ENCODE data around the gene ADPRH.

ADPRH gene

GRCh38 chr3:119579366-119580066 lies at the start of gene ADPRH:
Gene ADPRH (plus strand): TSS chr3:119579492. CDS start chr3:119582170, 2,678 bp downstream.
- TF ChIP-seq L3MBTL2 (conservative IDR thresholded peaks at IDR 0.05) (peak; percentile 73), LEF1 (IDR thresholded peaks at IDR 0.05; ENCODE audit: borderline replicate concordance) (no peak)
- DNase-seq (ENCODE audit: extremely low spot score) = peak; percentile 49
- POLR2A ChIA-PET = no interaction called here
- CTCF ChIA-PET = no interaction called here

- no peak for DNase-seq (ENCODE audit: extremely low spot score)
- ChIA-PET CTCF (no interaction called here), POLR2A (no interaction called here)
- TF ChIP-seq ZNF384 (IDR thresholded peaks at IDR 0.05) (no peak), PKNOX1 (IDR thresholded peaks at IDR 0.05) (no peak), FOXA1 (IDR thresholded peaks at IDR 0.05) (no peak), CTBP1 (IDR thresholded peaks at IDR 0.05; ENCODE audit: borderline replicate concordance) (no peak), NFRKB (IDR thresholded peaks at IDR 0.05) (no peak), FOXM1 (IDR thresholded peaks at IDR 0.05; ENCODE audit: borderline replicate concordance) (no peak), LEF1 (IDR thresholded peaks at IDR 0.05; ENCODE audit: borderline replicate concordance) (no peak), HDGF (IDR thresholded peaks at IDR 0.05; ENCODE audit: borderline replicate concordance) (no peak), ELF4 (IDR thresholded peaks at IDR 0.05) (no peak), BHLHE40 (IDR thresholded peaks at IDR 0.05; ENCODE audit: borderline replicate concordance) (no peak), L3MBTL2 (conservative IDR thresholded peaks at IDR 0.05) (no peak), SUZ12 (IDR thresholded peaks at IDR 0.05) (no peak), SP1 (IDR thresholded peaks at IDR 0.05) (no peak), FOXK2 (IDR thresholded peaks at IDR 0.05) (no peak)
These were observed 49.4 kb upstream of the ADPRH start for GRCh38 chr3:119529883-119530282.

DNA sequence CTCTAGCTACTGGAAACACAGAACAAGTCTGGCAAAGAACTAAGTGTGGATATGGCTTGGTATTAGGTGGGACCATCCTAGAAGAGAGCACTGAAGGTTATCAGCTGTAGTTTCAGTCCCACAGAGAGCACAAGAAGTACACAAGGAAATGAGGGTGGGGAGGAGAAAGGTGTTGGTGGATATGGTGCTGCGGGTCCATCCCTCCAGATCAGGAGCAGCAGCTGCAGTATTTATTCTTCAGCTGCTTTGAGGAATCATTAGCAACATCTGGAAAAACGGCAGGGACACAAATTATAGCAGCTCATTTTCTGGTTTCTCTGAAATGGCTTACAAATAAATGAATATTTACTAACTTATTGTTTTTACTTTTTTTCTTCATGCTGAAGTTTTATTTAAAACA lies 48.8 kb upstream of the ADPRH start:
- no peak for DNase-seq (ENCODE audit: extremely low spot score)
- ChIA-PET CTCF (no interaction called here), POLR2A (no interaction called here)
- TF ChIP-seq ARNT (IDR thresholded peaks at IDR 0.05) = no peak
- TF ChIP-seq BHLHE40 (IDR thresholded peaks at IDR 0.05; ENCODE audit: borderline replicate concordance) = no peak

DNA sequence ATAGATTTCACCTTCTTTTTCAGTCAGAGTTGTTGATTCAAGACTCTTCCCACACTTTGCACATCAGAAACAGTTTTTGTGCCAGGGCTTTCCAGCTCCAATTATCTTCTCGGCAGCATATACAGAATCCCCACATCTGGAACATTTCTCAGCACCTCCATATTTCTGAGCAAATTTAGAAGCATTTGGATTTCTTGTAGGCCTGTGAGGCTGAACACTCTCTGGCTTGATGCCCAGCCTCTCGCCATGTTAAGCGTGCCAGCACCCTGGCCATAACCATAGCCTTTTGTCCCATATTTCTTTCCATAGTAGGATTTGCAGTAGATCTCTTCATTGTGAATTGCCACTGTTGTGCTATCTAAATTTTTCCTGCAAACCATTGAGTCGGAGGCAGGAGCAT lies 48.1 kb upstream of the ADPRH start:
- CTCF ChIA-PET = no interaction called here
- no peak for DNase-seq (ENCODE audit: extremely low spot score)
- POLR2A ChIA-PET = no interaction called here
- no peak for TF ChIP-seq SP1 (IDR thresholded peaks at IDR 0.05)
- no peak for TF ChIP-seq HDGF (IDR thresholded peaks at IDR 0.05; ENCODE audit: borderline replicate concordance)
- TF ChIP-seq FOXK2 (IDR thresholded peaks at IDR 0.05) = no peak
- no peak for TF ChIP-seq ARNT (IDR thresholded peaks at IDR 0.05)
- TF ChIP-seq TARDBP (IDR thresholded peaks at IDR 0.05) = no peak
- TF ChIP-seq FOXM1 (IDR thresholded peaks at IDR 0.05; ENCODE audit: borderline replicate concordance) = no peak
- TF ChIP-seq CTBP1 (IDR thresholded peaks at IDR 0.05; ENCODE audit: borderline replicate concordance) = no peak
- TF ChIP-seq L3MBTL2 (conservative IDR thresholded peaks at IDR 0.05) = no peak
- TF ChIP-seq LEF1 (IDR thresholded peaks at IDR 0.05; ENCODE audit: borderline replicate concordance) = no peak
- TF ChIP-seq SUZ12 (IDR thresholded peaks at IDR 0.05) = no peak
- TF ChIP-seq PKNOX1 (IDR thresholded peaks at IDR 0.05) = no peak
- no peak for TF ChIP-seq NFRKB (IDR thresholded peaks at IDR 0.05)

- POLR2A ChIA-PET = no interaction called here
- CTCF ChIA-PET = no interaction called here
- no peak for DNase-seq (ENCODE audit: extremely low spot score)
- TF ChIP-seq CTBP1 (IDR thresholded peaks at IDR 0.05; ENCODE audit: borderline replicate concordance) (no peak), HDGF (IDR thresholded peaks at IDR 0.05; ENCODE audit: borderline replicate concordance) (no peak)
These were observed 45.0 kb upstream of the ADPRH start for GRCh38 chr3:119534296-119534695.

- no peak for TF ChIP-seq FOXK2 (IDR thresholded peaks at IDR 0.05)
- TF ChIP-seq FOXA1 (IDR thresholded peaks at IDR 0.05) = no peak
- TF ChIP-seq PKNOX1 (IDR thresholded peaks at IDR 0.05) = no peak
- no peak for TF ChIP-seq HDGF (IDR thresholded peaks at IDR 0.05; ENCODE audit: borderline replicate concordance)
- TF ChIP-seq NFRKB (IDR thresholded peaks at IDR 0.05) = no peak
- no peak for TF ChIP-seq BHLHE40 (IDR thresholded peaks at IDR 0.05; ENCODE audit: borderline replicate concordance)
- no peak for TF ChIP-seq FOXM1 (IDR thresholded peaks at IDR 0.05; ENCODE audit: borderline replicate concordance)
- no peak for TF ChIP-seq L3MBTL2 (conservative IDR thresholded peaks at IDR 0.05)
- no peak for TF ChIP-seq CTBP1 (IDR thresholded peaks at IDR 0.05; ENCODE audit: borderline replicate concordance)
- TF ChIP-seq ARNT (IDR thresholded peaks at IDR 0.05) = no peak
- TF ChIP-seq TARDBP (IDR thresholded peaks at IDR 0.05) = no peak
- no peak for TF ChIP-seq ELF4 (IDR thresholded peaks at IDR 0.05)
- no peak for TF ChIP-seq SP1 (IDR thresholded peaks at IDR 0.05)
- TF ChIP-seq ZNF384 (IDR thresholded peaks at IDR 0.05) = no peak
- no peak for TF ChIP-seq LEF1 (IDR thresholded peaks at IDR 0.05; ENCODE audit: borderline replicate concordance)
- TF ChIP-seq SUZ12 (IDR thresholded peaks at IDR 0.05) = no peak
- no peak for DNase-seq (ENCODE audit: extremely low spot score)
- CTCF ChIA-PET = no interaction called here
- POLR2A ChIA-PET = no interaction called here
These were observed 42.5 kb upstream of the ADPRH start for GRCh38 chr3:119536757-119537156.

DNA sequence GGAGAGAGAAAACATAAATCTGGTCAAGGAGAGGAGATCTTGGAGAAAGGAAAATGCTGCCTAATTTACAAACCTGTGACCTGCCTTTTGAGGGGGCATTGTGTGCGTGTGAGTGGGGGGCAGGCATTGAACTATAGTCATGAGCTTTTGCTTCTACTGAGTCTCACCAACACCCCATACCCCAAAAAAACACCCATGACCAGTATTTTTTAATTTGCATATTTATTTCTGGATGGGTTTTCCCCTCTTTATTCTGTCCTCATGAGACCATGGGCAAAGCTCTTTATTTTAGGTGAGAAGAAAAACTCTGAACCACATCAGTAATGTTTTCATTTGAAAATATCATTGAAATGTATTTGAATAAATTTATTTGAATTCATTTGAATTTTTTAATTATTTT lies 40.5 kb upstream of the ADPRH start:
- POLR2A ChIA-PET = no interaction called here

More for the DNA sequence above, 40.5 kb upstream of the ADPRH start:
- TF ChIP-seq BHLHE40 (IDR thresholded peaks at IDR 0.05; ENCODE audit: borderline replicate concordance) (no peak), ZNF384 (IDR thresholded peaks at IDR 0.05) (no peak), NFRKB (IDR thresholded peaks at IDR 0.05) (no peak)
- CTCF ChIA-PET = no interaction called here
- no peak for DNase-seq (ENCODE audit: extremely low spot score)

Measured in HEK293T (cell line).